Inflammatory macrophage treated with lipopolysaccharide for 4 hours (primary cell): Measurements from ENCODE around the gene SPATS2L.

Experiments used
- DNase-seq: peaks from one replicate; pipeline ENCODE4 v3.0.0-alpha.2; 2020

Gene SPATS2L

GRCh38 chr2:200351815-200352214 lies 45.3 kb downstream of the SPATS2L start:
- no peak for DNase-seq

- no peak for DNase-seq
Observed at GRCh38 chr2:200352636-200353035, 46.1 kb downstream of the SPATS2L start.

- no peak for DNase-seq
Observed at GRCh38 chr2:200353120-200353519, 46.6 kb downstream of the SPATS2L start.

- DNase-seq, result no peak
Observed at GRCh38 chr2:200353874-200354273, 47.4 kb downstream of the SPATS2L start.

- no peak for DNase-seq
Observed at GRCh38 chr2:200354833-200355751, 48.6 kb downstream of the SPATS2L start.

DNA sequence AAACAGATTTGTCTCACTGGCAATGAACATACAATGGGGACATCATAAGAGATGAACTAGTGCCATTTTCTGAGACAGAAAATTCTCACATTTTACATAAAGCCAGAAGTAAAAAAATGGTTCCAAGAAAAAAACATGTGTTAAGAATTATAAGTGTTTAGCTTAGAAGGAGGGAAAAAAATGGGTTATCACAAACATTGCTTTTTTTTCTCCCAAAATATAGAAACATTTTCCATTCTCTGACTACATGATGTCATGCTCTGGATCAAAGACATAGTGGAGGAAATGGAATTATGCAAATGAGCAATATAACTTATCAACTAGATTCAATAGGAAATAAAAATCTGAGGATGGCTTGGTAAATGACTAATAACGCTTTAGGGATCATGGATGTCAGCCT lies 49.8 kb downstream of the SPATS2L start:
- no peak for DNase-seq

- no peak for DNase-seq
Observed at GRCh38 chr2:200356857-200357384, 50.4 kb downstream of the SPATS2L start.

GRCh38 chr2:200357845-200358244 lies 51.4 kb downstream of the SPATS2L start:
- DNase-seq, result no peak

DNA sequence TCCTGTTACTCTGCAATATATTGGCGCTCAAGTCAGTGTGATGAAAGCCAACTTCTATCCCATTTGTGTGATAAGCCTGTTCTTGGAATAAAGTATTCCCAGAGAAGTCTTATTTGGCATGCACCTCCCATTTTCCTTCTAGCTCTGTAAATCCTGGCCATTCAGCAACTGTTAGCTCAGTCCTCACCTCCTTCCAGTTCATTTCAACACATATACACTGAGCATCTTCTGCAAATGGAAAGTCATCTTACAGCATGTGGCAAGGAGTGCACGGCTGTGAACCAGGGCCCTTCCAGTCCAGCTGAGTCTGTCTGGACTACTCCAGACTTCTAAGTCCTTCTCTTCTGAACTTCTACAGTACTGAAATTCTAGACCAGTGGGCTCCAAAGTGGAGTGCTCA lies 53.1 kb downstream of the SPATS2L start:
- DNase-seq, result no peak

DNA sequence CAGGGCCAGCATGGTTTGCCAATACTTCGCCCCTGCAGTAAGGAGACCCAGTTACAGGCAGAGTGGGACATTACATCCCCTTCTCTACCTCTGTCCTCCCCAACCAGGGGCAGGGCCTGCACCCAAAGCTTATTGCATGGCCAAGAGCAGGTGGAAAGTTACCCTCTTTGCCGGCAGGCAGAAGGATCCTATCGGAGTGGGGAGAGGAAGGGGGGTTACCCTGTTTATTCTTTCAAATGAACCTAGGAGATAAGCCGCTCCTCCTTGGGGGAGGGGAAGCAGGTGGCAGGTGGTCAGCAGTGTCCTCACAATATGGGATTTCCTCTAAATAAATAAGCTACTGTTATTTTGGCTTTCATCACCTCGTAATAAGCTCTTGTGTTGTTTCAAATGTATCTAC lies 53.9 kb downstream of the SPATS2L start:
- DNase-seq, result no peak

- no peak for DNase-seq
Observed at GRCh38 chr2:200362202-200362917, 55.9 kb downstream of the SPATS2L start.

GRCh38 chr2:200363279-200363678 lies 56.8 kb downstream of the SPATS2L start:
- DNase-seq, result no peak

DNA sequence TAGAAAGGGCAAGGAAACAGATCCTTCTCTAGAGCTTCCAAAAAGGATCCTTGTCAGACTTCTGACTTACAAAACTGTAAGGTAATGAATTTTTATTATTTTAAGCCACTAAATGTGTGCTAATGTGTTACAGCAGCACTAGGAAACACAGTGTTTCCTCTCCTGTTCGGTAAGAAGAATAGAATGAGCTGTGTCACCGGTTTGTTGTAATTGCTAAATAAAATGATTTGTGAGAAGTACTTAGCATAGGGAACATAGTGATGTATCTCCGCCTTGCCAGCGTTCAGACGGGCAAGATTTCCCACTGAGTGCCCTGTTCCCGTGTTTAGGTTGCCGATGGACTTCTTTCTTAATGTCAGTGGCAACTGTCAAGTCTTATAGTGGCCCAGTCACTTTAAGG lies 57.6 kb downstream of the SPATS2L start:
- no peak for DNase-seq

GRCh38 chr2:200364620-200365019 lies 58.1 kb downstream of the SPATS2L start:
- DNase-seq, result no peak

DNA sequence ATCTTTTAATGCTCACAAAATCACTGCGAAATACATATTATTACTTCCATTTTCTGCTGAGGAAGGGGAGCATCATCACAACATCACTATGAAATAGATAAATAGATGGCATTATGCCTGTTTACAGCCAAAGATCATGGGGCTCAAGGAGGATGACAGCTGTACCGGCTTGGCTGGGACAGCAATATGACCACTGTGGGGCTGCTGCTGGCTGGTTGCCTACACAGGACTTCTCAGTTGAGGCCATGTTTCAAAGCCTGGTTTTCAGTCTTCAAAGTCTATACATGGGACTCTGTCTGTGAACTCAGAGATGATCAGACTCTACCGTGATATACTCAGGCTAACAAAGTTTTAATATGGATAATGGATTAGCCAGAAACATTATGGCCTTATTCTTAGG lies 58.7 kb downstream of the SPATS2L start:
- DNase-seq, result no peak

GRCh38 chr2:200367155-200367554 lies 60.7 kb downstream of the SPATS2L start:
- peak; percentile 64 for DNase-seq

DNA sequence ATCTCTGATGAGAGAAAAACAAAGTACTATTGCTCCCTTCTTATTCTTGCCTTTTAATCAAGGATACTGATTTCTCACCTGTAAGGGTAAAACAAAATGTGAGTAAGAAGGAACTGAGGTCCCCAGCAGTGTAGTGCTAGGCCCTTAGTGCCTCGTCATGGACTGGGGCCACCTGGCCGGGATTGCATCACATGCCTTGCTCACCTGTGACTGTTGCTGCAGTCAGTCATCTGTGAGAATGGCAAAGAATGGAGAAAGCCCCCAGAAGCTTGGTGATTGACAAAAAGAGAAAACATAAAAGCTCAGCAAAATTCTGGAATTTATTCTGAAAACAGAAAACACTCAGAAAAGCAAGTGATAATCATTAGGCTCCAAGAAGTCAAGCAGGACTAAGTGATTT lies 63.4 kb downstream of the SPATS2L start:
- no peak for DNase-seq

DNA sequence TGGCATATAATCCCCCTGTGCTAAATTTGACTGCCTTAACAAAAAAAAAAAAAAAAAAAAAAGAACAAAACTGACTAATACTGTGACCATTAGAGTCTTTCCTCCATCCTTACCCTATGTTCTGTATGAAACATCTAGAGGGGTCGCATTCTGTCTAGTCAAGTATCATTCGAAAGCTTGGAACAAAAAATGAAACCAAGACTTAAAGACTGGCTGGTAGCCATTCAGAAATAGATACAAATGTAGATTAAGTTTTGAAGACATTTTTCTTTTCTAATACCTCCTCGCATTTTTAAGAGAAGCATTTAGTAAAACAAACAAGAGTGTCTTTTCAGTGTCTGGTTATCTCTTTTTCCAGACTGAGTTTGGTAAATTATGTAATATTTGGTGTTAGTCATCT lies 66.7 kb downstream of the SPATS2L start:
- no peak for DNase-seq

GRCh38 chr2:200373973-200374416 lies 67.5 kb downstream of the SPATS2L start:
- peak; percentile 32 for DNase-seq

GRCh38 chr2:200376513-200377354 lies 70.2 kb downstream of the SPATS2L start:
- DNase-seq, result no peak

- DNase-seq, result no peak
Observed at GRCh38 chr2:200377355-200378336, 71.2 kb downstream of the SPATS2L start.
